Upper lobe of left lung (tissue), 6 donors: ENCODE measurements around the gene ALDH3B1. TPM values are rescaled to one million over a fixed set of nuclear protein-coding genes. Genes with fewer than 3 reads are reported as not detected.
"Not testable (repeated sequence)": the region's sequence is repeated elsewhere in the genome, so short reads cannot be mapped to it uniquely, and the experiment has no call there.

Source experiments
- ATAC-seq, 2 donors: fragments of 200-7000 bp; cut with Tn5 transposase; one replicate each; pipeline ENCODE4 v1.9.1; 2022; ENCODE audit warnings: mild to moderate bottlenecking in 2 of 2, moderate library complexity in 2 of 2; ENCODE audit not compliant: low FRiP score in 2 of 2
- DNase-seq, 2 donors: peaks; one replicate each; pipeline ENCODE4 v3.0.0-alpha.2; 2019 to 2020
- H3K27ac ChIP-seq, 4 donors: fragments of 200-600 bp; sonication (generic); one replicate each; pipeline ENCODE4 v1.5.1; 2016 to 2019
- H3K27me3 ChIP-seq, 4 donors: fragments of 200-600 bp; sonication (generic); one replicate each; pipeline ENCODE4 v1.5.1; 2017 to 2019
- H3K36me3 ChIP-seq, 4 donors: fragments of 200-600 bp; sonication (generic); one replicate each; pipeline ENCODE4 v1.5.1; 2016 to 2019
- H3K4me1 ChIP-seq, 4 donors: fragments of 200-600 bp; sonication (generic); one replicate each; pipeline ENCODE4 v1.5.1; 2018 to 2019
- H3K4me3 ChIP-seq, 4 donors: fragments of 200-600 bp; sonication (generic); one replicate each; pipeline ENCODE4 v1.5.1; 2017 to 2019; ENCODE audit warnings: mild to moderate bottlenecking in 2 of 4, moderate library complexity in 1 of 4
- H3K9me3 ChIP-seq, 4 donors: fragments of 200-600 bp; sonication (generic); one replicate each; pipeline ENCODE4 v1.5.1; 2018 to 2019
- CTCF ChIP-seq, 6 experiments: fragments of 450-650 bp in 4 of 6; fragments of 200-600 bp in 2 of 6; sonication (generic) in 2 of 6; IDR thresholded peaks; one replicate each; pipeline ENCODE4 v1.5.1; 2016 to 2019; ENCODE audit warnings: antibody characterized with exemption in 6 of 6
- EP300 ChIP-seq, 4 donors: sonication (generic); formaldehyde crosslinking; IDR thresholded peaks; one replicate each; pipeline ENCODE4 v1.5.1; 2017; ENCODE audit warnings: antibody characterized with exemption in 4 of 4, control low read depth in 2 of 4
- POLR2A ChIP-seq, 4 donors: fragments of 450-650 bp; IDR thresholded peaks; one replicate each; pipeline ENCODE4 v1.5.1; 2016 to 2017; ENCODE audit warnings: antibody characterized with exemption in 4 of 4, mild to moderate bottlenecking in 2 of 4
- POLR2AphosphoS5 ChIP-seq, 2 donors: sonication (generic); formaldehyde crosslinking; IDR thresholded peaks; one replicate each; pipeline ENCODE4 v1.5.1; 2017; ENCODE audit warnings: antibody characterized with exemption in 2 of 2
- WGBS, 2 donors: methylation state at CpG; one replicate each; pipeline ENCODE4 v1.1.5; 2017 to 2018; 5-methylcytosine and 5-hydroxymethylcytosine counted together
- total RNA-seq, 6 donors: library from RNA; depleted of rRNA in 4 of 6; stranded (reverse); fragments of >200 nt in 4 of 6; gene quantifications; one replicate each; pipeline versions ENCODE4 v1.1.0 to v1.2.1, GENCODE V29; 2016 to 2021
- donor health status: DM: no; HTN: no; CAD: no; lungs with moderate emphysema.
- donor health status: DM: no; HTN: yes; CAD: no; lungs with severe emphysema.

ALDH3B1 gene
- total RNA-seq = 100 to 1,000 TPM; 107 to 229 (median 185) TPM

- DNase-seq (peak; percentile 94 to 98), ATAC-seq (peak; percentile 86 to 87)
- Histone ChIP-seq H3K36me3 (peaks cover 0 to 1% (median 0%) of the 10 kb centered on the region in 4 donors), H3K27me3 (no peaks in the 10 kb centered on the region), H3K9me3 (no peaks in the 10 kb centered on the region), H3K27ac (peak within 1 kb of the TSS; percentile 89 to 99 (median 93)), H3K4me1 (peaks cover 37 to 75% (median 68%) of the 10 kb centered on the region in 4 donors), H3K4me3 (peak within 1 kb of the TSS; percentile 21 to 54 (median 50))
- TF ChIP-seq POLR2AphosphoS5 (IDR thresholded peaks at IDR 0.05) (peak; percentile 87 to 93), POLR2A (IDR thresholded peaks at IDR 0.05) (peak; percentile 47 to 97 (median 72)), EP300 (IDR thresholded peaks at IDR 0.05) (peak in 1 of 4 donors; percentile 69), CTCF (IDR thresholded peaks at IDR 0.05) (peak in 4 of 6 experiments; percentile 3 to 51 (median 31))
- WGBS, 2 donors = 15 to 20% methylated on average over 7 to 31 of the region's 33 CpGs
Measured at GRCh38 chr11:68010090-68011041, at the start of gene ALDH3B1. ALDH3B1 (plus strand) TSS chr11:68010327; CDS start chr11:68015298, 4,971 bp downstream.

- H3K4me3 ChIP-seq, ATAC-seq, H3K36me3 ChIP-seq, H3K9me3 ChIP-seq, H3K27me3 ChIP-seq, H3K27ac ChIP-seq, H3K4me1 ChIP-seq: not testable (repeated sequence)
- DNase-seq = peak in 1 of 2 donors; percentile 67
- WGBS, 2 donors = 67 to 97% methylated on average over 1 to 11 of the region's 16 CpGs
Measured at GRCh38 chr11:67963217-67963616, 46.9 kb upstream of the ALDH3B1 start.

GRCh38 chr11:67963879-67964278 is 46.2 kb upstream of the ALDH3B1 start:
- WGBS, 2 donors = 20 to 61% methylated on average over 1 to 6 of the region's 6 CpGs
- H3K27me3 ChIP-seq, H3K4me1 ChIP-seq: not testable (repeated sequence)

GRCh38 chr11:67964746-67965145 is 45.4 kb upstream of the ALDH3B1 start:
- not testable (repeated sequence) for H3K27me3 ChIP-seq, H3K4me3 ChIP-seq, H3K27ac ChIP-seq, H3K9me3 ChIP-seq, ATAC-seq, H3K36me3 ChIP-seq, H3K4me1 ChIP-seq, DNase-seq

More at GRCh38 chr11:67963879-67964278, 46.2 kb upstream of the ALDH3B1 start:
- not testable (repeated sequence) for H3K4me3 ChIP-seq, H3K9me3 ChIP-seq, ATAC-seq, H3K36me3 ChIP-seq, H3K27ac ChIP-seq, DNase-seq

GRCh38 chr11:67965830-67966348 is 44.2 kb upstream of the ALDH3B1 start:
- not testable (repeated sequence) for H3K36me3 ChIP-seq, H3K4me1 ChIP-seq, H3K27me3 ChIP-seq, H3K4me3 ChIP-seq, ATAC-seq, H3K27ac ChIP-seq, H3K9me3 ChIP-seq
- WGBS, 2 donors = 90 to 92% methylated on average over 19 of the region's 19 CpGs
- DNase-seq = peak in 1 of 2 donors; percentile 57

GRCh38 chr11:67974746-67975145 is 35.4 kb upstream of the ALDH3B1 start:
- H3K4me1 ChIP-seq, H3K27me3 ChIP-seq, H3K36me3 ChIP-seq, H3K4me3 ChIP-seq, DNase-seq, H3K27ac ChIP-seq, H3K9me3 ChIP-seq, ATAC-seq: not testable (repeated sequence)
- 85 to 89% methylated on average over 12 of the region's 12 CpGs for WGBS, 2 donors

- H3K9me3 ChIP-seq, H3K4me1 ChIP-seq, H3K27me3 ChIP-seq, H3K4me3 ChIP-seq, ATAC-seq, H3K36me3 ChIP-seq: not testable (repeated sequence)
- WGBS, 2 donors = 52 to 59% methylated on average over 17 of the region's 17 CpGs
- peak in 1 of 2 donors; percentile 74 for DNase-seq
- H3K27ac ChIP-seq = peak overlapping the region in 1 of 4 donors; percentile 33
Measured at GRCh38 chr11:67978766-67979418, 31.2 kb upstream of the ALDH3B1 start.

- H3K4me3 ChIP-seq, ATAC-seq, H3K9me3 ChIP-seq, H3K36me3 ChIP-seq, DNase-seq, H3K27me3 ChIP-seq, H3K4me1 ChIP-seq, H3K27ac ChIP-seq: not testable (repeated sequence)
- 82 to 93% methylated on average over 10 of the region's 10 CpGs for WGBS, 2 donors
Measured at GRCh38 chr11:67981226-67981625, 28.9 kb upstream of the ALDH3B1 start.

GRCh38 chr11:67982255-67982857 is 27.8 kb upstream of the ALDH3B1 start:
- H3K36me3 ChIP-seq, H3K4me3 ChIP-seq, DNase-seq, H3K27ac ChIP-seq, H3K27me3 ChIP-seq, ATAC-seq, H3K4me1 ChIP-seq, H3K9me3 ChIP-seq: not testable (repeated sequence)
- 64 to 74% methylated on average over 17 of the region's 17 CpGs for WGBS, 2 donors
